ENCODE data around the gene CSRP2. TPM values are rescaled to one million over a fixed set of nuclear protein-coding genes. Genes with fewer than 3 reads are reported as not detected.

Gene CSRP2
- total and polyA plus RNA-seq, 2 of the 13 experiments (the other 11 are each of a cell fraction or from before 2014, with no cell fraction given): 7.2 to 8.0 TPM

DNA sequence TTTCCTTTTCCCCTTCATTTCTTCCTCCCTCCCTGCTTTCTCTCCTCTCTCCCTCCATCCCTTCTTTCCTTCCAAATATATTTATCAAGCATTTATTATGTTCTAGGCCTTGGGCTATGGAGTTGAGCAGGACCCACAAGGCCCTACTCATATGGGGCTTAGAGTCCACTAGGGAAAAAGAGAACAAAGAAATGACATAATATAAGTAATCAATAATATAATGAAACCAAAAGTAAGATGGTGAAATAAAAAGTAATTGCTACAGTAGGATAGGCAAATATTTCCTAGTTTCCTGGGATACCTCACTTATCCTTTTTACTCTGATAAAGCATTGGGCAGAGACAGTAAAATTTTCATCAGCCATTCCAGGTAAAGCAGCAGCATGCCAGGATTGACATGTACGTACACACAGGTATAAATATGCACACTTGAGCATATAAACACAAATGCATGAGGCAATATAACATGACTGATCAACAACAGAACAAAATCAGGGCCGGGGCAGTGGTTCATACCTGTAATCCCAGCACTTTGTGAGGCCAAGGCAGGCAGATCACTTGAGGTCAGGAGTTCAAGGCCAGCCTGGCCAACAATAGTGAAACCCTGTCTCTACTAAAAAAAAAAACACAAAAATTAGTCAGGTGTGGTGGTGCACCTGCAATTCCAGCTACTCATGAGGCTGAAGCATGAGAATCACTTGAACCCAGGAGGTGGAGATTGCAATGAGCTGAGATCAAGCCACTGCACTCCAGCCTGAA is 35.5 kb upstream of the CSRP2 start:
- Histone ChIP-seq H2AFZ (ENCODE audit: low read length) (no peak overlapping the region), H3K9ac (ENCODE audit: insufficient read depth, low read depth, low read length) (no peak overlapping the region), H3K27ac (ENCODE audit: extremely low read length, insufficient read depth, low read length) (no peak overlapping the region), H3K79me2 (ENCODE audit: insufficient read depth, low read length) (no peaks in the 10 kb centered on the region), H3K4me2 (ENCODE audit: low read depth, low read length) (no peak overlapping the region), H4K20me1 (ENCODE audit: insufficient read depth, low read length) (no peaks in the 10 kb centered on the region), H3K9me3 (ENCODE audit: low read length) (no peaks in the 10 kb centered on the region), H3K36me3 (replicated peaks in 1 of 2; ENCODE audit: control insufficient read depth in 1 of 2, insufficient read depth in 2 of 2, low read length in 2 of 2) (no peaks in the 10 kb centered on the region), H3K4me1 (ENCODE audit: insufficient read depth, low read length) (no peaks in the 10 kb centered on the region), H3K27me3 (ENCODE audit: control insufficient read depth in 1 of 2, insufficient read depth in 2 of 2, low read length in 2 of 2) (no peaks in the 10 kb centered on the region), H3K4me3 (replicated peaks in 1 of 3; ENCODE audit: insufficient read depth in 1 of 3, low read depth in 2 of 3, low read length in 3 of 3) (no peak overlapping the region)
- BruUV-seq (replicated peaks): no TSS peak
- intact Hi-C loops (cut with micrococcal nuclease; ENCODE audit: unreplicated experiment): no loop called here
- no peak for DNase-seq (ENCODE audit: low spot score)
- ChIA-PET CTCF (ENCODE audit: low intra/inter-chr PET ratio, low total read pairs) (no interaction called here), POLR2A (no interaction called here)
- ATAC-seq: no peak
- no peak for FAIRE-seq
- 33% methylated on average over 2 of the region's 2 CpGs for WGBS (ENCODE audit: low lambda C conversion rate)
- TF ChIP-seq ZNF678 (CRISPR knock-in tag; IDR thresholded peaks at IDR 0.05) (no peak), CEBPB (IDR thresholded peaks at IDR 0.05; ENCODE audit: borderline replicate concordance, low read depth, low read length) (no peak), ZNF20 (CRISPR knock-in tag; IDR thresholded peaks at IDR 0.05) (no peak), ZNF224 (CRISPR knock-in tag; IDR thresholded peaks at IDR 0.05) (no peak), HOXA7 (CRISPR knock-in tag; IDR thresholded peaks at IDR 0.05) (no peak), WIZ (CRISPR knock-in tag; IDR thresholded peaks at IDR 0.05) (no peak)
- TF ChIP-seq, protein P1, sequence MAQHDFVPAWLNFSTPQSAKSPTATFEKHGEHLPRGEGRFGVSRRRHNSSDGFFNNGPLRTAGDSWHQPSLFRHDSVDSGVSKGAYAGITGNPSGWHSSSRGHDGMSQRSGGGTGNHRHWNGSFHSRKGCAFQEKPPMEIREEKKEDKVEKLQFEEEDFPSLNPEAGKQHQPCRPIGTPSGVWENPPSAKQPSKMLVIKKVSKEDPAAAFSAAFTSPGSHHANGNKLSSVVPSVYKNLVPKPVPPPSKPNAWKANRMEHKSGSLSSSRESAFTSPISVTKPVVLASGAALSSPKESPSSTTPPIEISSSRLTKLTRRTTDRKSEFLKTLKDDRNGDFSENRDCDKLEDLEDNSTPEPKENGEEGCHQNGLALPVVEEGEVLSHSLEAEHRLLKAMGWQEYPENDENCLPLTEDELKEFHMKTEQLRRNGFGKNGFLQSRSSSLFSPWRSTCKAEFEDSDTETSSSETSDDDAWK (CRISPR knock-in tag; IDR thresholded peaks at IDR 0.05): no peak
- TF ChIP-seq, protein P2, sequence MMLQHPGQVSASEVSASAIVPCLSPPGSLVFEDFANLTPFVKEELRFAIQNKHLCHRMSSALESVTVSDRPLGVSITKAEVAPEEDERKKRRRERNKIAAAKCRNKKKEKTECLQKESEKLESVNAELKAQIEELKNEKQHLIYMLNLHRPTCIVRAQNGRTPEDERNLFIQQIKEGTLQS (CRISPR knock-in tag; IDR thresholded peaks at IDR 0.05): no peak
- in situ Hi-C loops (cut with HindIII; ENCODE audit: extremely low pct_ligation_motif_present, low pct_unique_long_range_greater_than_20kb): no loop called here

Data from HepG2 (cell line).